ENCODE measurements around the gene DNAJB6. TPM values are rescaled to one million over a fixed set of nuclear protein-coding genes. Genes with fewer than 3 reads are reported as not detected.

Gene DNAJB6
- total and polyA plus RNA-seq, 12 donors, result 38.4 to 195 (median 80.4) TPM

DNA sequence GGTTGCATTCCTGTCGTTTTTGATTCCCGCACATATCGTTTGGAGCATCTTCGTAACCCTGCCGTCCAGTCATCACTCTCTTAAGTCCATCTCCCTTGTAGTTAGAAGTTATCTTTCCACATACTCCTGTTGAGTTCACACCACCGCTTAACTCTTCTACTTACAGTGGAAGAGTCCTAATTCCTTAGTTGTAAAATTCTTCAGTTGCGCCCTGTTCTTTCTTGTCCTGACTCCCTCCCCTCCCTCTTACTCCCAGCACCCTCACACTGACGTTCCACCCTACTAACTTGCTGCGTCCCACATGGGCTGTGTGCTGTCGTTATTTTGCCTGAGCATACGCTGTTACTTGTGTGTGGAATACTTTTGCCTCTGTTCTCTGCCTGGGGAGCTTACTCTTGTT is 11.7 kb downstream of the DNAJB6 start:
- no peaks in the 10 kb centered on the region for H3K36me3 ChIP-seq (replicated peaks in 1 of 2)
- no peak for DNase-seq
- 86 to 92% (median 89%) methylated on average over 11 of the region's 11 CpGs for WGBS, 4 donors
- H3K27me3 ChIP-seq, result no peaks in the 10 kb centered on the region
- no peaks in the 10 kb centered on the region for H3K9me3 ChIP-seq (replicated peaks in 1 of 3)
- no peak overlapping the region for H3K4me3 ChIP-seq
- intact Hi-C loops (cut with DNase I), result no loop called here
- no peak for TF ChIP-seq POLR2A (IDR thresholded peaks at IDR 0.05)
- TF ChIP-seq, protein P1, sequence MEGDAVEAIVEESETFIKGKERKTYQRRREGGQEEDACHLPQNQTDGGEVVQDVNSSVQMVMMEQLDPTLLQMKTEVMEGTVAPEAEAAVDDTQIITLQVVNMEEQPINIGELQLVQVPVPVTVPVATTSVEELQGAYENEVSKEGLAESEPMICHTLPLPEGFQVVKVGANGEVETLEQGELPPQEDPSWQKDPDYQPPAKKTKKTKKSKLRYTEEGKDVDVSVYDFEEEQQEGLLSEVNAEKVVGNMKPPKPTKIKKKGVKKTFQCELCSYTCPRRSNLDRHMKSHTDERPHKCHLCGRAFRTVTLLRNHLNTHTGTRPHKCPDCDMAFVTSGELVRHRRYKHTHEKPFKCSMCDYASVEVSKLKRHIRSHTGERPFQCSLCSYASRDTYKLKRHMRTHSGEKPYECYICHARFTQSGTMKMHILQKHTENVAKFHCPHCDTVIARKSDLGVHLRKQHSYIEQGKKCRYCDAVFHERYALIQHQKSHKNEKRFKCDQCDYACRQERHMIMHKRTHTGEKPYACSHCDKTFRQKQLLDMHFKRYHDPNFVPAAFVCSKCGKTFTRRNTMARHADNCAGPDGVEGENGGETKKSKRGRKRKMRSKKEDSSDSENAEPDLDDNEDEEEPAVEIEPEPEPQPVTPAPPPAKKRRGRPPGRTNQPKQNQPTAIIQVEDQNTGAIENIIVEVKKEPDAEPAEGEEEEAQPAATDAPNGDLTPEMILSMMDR (IDR thresholded peaks at IDR 0.05), result no peak
- H3K4me1 ChIP-seq (replicated peaks in 1 of 2), result peaks cover 14 to 43% of the 10 kb centered on the region in 2 donors
- no peak overlapping the region for H3K27ac ChIP-seq

DNA sequence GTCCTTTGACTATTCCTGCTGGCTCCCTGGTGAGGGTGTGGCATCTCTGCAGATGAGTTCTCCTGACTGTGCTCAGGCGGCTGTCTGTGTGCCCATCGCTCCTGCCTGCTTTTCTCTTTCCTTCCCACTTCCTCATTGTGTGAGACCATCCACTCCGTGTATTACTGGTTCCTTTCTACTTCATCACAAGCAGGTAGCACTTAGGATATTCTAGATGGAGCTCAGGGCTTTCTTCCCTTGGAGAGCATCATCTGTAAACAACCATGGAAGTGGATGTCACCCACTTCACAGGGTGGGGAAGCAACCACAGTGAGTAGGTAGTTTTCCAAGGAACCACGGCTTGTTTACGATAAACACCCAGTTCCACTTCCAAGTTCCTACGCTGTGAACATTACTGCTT is 15.7 kb downstream of the DNAJB6 start:
- H3K27me3 ChIP-seq, result no peaks in the 10 kb centered on the region

DNA sequence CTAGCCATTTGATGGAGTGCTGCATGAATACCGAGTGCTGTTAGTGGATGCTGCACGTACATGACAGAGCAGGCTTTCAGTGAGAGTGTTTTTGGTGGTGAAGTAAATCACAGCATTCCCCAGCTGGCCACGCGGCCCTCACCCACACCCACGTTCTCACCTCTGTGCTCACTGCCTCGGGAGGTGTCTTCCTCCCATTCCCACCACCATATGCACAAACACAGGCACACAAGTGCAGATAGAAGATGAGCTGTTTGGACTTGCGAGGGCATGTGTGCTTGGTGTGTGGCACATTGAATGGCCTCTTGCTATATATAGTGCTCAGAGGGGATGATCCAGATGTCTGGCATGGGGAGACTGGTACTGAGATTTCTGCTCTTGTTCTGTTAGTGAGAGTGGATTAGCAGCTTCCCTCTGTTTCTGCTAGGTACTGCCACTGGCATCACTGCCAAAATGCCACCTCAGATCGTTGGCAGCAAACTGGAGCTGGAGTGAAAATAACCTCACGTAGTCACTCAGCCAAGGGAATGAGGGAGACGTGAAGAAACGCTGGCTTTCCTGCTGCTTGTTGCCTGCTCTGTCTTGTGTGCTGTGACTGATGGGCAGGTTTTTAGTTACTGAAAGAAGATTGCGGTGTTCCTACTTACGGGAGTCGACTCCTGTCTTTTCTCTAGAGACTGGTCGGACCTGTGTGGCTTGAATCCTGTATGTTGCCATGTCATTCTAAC is 19.1 kb downstream of the DNAJB6 start:
- TF ChIP-seq POLR2A (IDR thresholded peaks at IDR 0.05), result no peak
- TF ChIP-seq, protein P1 (IDR thresholded peaks at IDR 0.05), result no peak
- Histone ChIP-seq H3K9me3 (replicated peaks in 1 of 3) (no peaks in the 10 kb centered on the region), H3K36me3 (replicated peaks in 1 of 2) (peaks cover 0 to 24% of the 10 kb centered on the region in 2 donors), H3K27ac (peak overlapping the region in 2 of 5 donors; percentile 36 to 56), H3K27me3 (no peaks in the 10 kb centered on the region), H3K4me1 (replicated peaks in 1 of 2) (peaks cover 15 to 42% of the 10 kb centered on the region in 2 donors), H3K4me3 (no peak overlapping the region)
- WGBS, 4 donors, result 44 to 58% (median 50%) methylated on average over 15 of the region's 15 CpGs
- peak in 6 of 7 donors; percentile 56 to 76 (median 67) for DNase-seq
- intact Hi-C loops (cut with DNase I), result no loop called here

More for the DNA sequence above, 15.7 kb downstream of the DNAJB6 start:
- WGBS, 4 donors, result 66 to 87% (median 75%) methylated on average over 6 of the region's 6 CpGs
- H3K27ac ChIP-seq, result no peak overlapping the region
- intact Hi-C loops (cut with DNase I), result no loop called here
- TF ChIP-seq POLR2A (IDR thresholded peaks at IDR 0.05), result no peak
- TF ChIP-seq, protein P1 (IDR thresholded peaks at IDR 0.05), result no peak
- H3K4me3 ChIP-seq, result no peak overlapping the region
- peaks cover 15 to 49% of the 10 kb centered on the region in 2 donors for H3K4me1 ChIP-seq (replicated peaks in 1 of 2)
- no peaks in the 10 kb centered on the region for H3K9me3 ChIP-seq (replicated peaks in 1 of 3)
- DNase-seq, result no peak
- no peaks in the 10 kb centered on the region for H3K36me3 ChIP-seq (replicated peaks in 1 of 2)

DNA sequence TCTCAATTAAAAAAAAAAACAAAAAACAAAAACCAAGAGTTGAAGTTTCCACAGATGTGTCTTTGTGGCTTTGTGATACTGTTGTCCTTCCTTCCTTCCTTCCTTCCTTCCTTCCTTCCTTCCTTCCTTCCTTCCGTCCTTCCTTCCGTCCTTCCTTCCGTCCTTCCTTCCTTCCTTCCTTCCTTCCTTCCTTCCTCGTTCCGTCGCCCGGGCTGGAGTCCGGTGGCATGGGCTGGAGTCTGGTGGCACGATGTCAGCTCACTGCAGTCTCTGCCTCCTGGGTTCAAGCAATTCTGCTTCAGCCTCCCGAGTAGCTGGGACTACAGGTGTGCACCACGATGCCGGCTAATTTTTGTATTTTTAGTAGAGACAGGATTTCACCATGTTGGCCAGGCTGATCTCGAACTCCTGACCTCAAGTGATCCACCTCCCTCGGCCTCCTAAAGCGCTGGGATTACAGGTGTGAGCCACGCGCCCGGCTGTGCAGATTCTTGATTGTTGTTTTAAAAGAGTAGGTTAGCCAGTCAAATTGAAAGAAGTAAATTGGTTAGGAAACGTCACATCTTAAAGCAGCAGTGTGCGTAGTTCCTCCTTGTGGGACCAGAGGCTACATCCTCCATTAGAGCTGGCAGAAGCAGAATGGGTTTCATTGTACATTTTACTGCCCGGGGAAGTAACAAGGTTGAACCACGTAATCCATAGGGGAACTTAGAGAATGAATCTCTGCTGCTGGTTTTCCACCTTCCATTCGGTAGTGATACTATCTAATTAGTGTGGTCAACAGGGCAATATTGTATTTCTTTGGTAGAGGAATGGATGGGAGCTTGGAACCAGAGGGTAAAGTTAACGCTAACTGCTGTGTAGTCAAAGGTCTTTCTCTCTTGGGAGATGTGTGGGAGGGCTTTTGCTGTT is 20.6 kb downstream of the DNAJB6 start:
- WGBS, 4 donors, result 77 to 89% (median 80%) methylated on average over 14 to 24 of the region's 24 CpGs
- TF ChIP-seq POLR2A (IDR thresholded peaks at IDR 0.05), result no peak
- TF ChIP-seq, protein P1 (IDR thresholded peaks at IDR 0.05), result no peak
- Histone ChIP-seq H3K27ac (no peak overlapping the region), H3K27me3 (no peaks in the 10 kb centered on the region), H3K4me3 (no peak overlapping the region), H3K4me1 (replicated peaks in 1 of 2) (peaks cover 15 to 43% of the 10 kb centered on the region in 2 donors), H3K9me3 (replicated peaks in 1 of 3) (no peaks in the 10 kb centered on the region), H3K36me3 (replicated peaks in 1 of 2) (peaks cover 0 to 31% of the 10 kb centered on the region in 2 donors)
- intact Hi-C loops (cut with DNase I), result no loop called here
- DNase-seq, result no peak
